Naive thymus-derived CD4-positive, alpha-beta T cell (primary cell): ENCODE data around the gene RUNX2. TPM values are rescaled to one million over a fixed set of nuclear protein-coding genes. Genes with fewer than 3 reads are reported as not detected.

Source experiments
- ATAC-seq: fragments of 150-1000 bp; cut with Tn5 transposase; 2 replicates; pipeline ENCODE4 v1.10.0; 2021; ENCODE audit warnings: mild to moderate bottlenecking, moderate library complexity
- CTCF ChIA-PET: fragments of 350-600 bp; sonication (Branson Sonifier 250); formaldehyde crosslinking; loops from one replicate; lab custom pipeline; 2021; ENCODE audit warnings: antibody characterized with exemption; lab: Charles Lee
- POLR2A ChIA-PET: fragments of 350-600 bp; sonication (Branson Sonifier 250); formaldehyde crosslinking; loops from one replicate; lab custom pipeline; 2021; ENCODE audit warnings: antibody characterized with exemption, inconsistent platforms; lab: Charles Lee
- DNase-seq, 9 donors: peaks; one replicate each; pipeline versions ENCODE4 v3.0.0 to v3.0.0-alpha.2; 2020 to 2022; ENCODE audit warnings: mixed read lengths in 1 of 9
- H3K27ac ChIP-seq: one replicate; pipeline ENCODE4 v1.7.0; 2013; ENCODE audit warnings: mild to moderate bottlenecking, low read depth, low read length, moderate library complexity
- H3K27me3 ChIP-seq, 2 donors: one replicate each; pipeline ENCODE4 v1.7.0; 2013; ENCODE audit warnings: low read length in 2 of 2, mild to moderate bottlenecking in 2 of 2, moderate library complexity in 2 of 2; ENCODE audit not compliant: control insufficient read depth in 2 of 2, insufficient read depth in 2 of 2
- H3K36me3 ChIP-seq, 3 experiments: 1 replicate in 2 of 3; 2 replicates in 1 of 3; pipeline ENCODE4 v1.7.0; 2013; ENCODE audit warnings: low read length in 3 of 3, mild to moderate bottlenecking in 3 of 3, moderate library complexity in 1 of 3; ENCODE audit not compliant: insufficient read depth in 3 of 3, control insufficient read depth in 2 of 3
- H3K4me1 ChIP-seq, 2 donors: one replicate each; pipeline ENCODE4 v1.7.0; 2013; ENCODE audit warnings: low read length in 2 of 2, mild to moderate bottlenecking in 2 of 2, moderate library complexity in 1 of 2; ENCODE audit not compliant: control insufficient read depth in 2 of 2, insufficient read depth in 2 of 2
- H3K4me3 ChIP-seq: 2 replicates; pipeline ENCODE4 v1.7.0; 2013; ENCODE audit warnings: mild to moderate bottlenecking, low read length
- H3K9me3 ChIP-seq, 3 experiments: 1 replicate in 2 of 3; 2 replicates in 1 of 3; pipeline ENCODE4 v1.7.0; 2013; ENCODE audit warnings: low read length in 3 of 3; ENCODE audit not compliant: control insufficient read depth in 2 of 3
- H3K27ac Mint-ChIP-seq, 9 donors: one replicate each; pipeline ENCODE4 v1.8.0; 2020 to 2022; ENCODE audit warnings: mixed read lengths in 9 of 9, mild to moderate bottlenecking in 8 of 9, moderate library complexity in 5 of 9, inconsistent platforms in 2 of 9
- H3K27me3 Mint-ChIP-seq, 5 donors: one replicate each; pipeline ENCODE4 v1.8.0; 2021 to 2022; ENCODE audit warnings: mixed read lengths in 5 of 5, mild to moderate bottlenecking in 1 of 5
- H3K36me3 Mint-ChIP-seq, 5 donors: one replicate each; pipeline ENCODE4 v1.8.0; 2020 to 2022; ENCODE audit warnings: mixed read lengths in 5 of 5, mild to moderate bottlenecking in 3 of 5, inconsistent platforms in 1 of 5
- H3K4me1 Mint-ChIP-seq, 7 donors: one replicate each; pipeline ENCODE4 v1.8.0; 2020 to 2022; ENCODE audit warnings: mixed read lengths in 7 of 7, mild to moderate bottlenecking in 3 of 7, inconsistent platforms in 1 of 7
- H3K4me3 Mint-ChIP-seq, 10 donors: one replicate each; pipeline ENCODE4 v1.8.0; 2020 to 2022; ENCODE audit warnings: mild to moderate bottlenecking in 10 of 10, mixed read lengths in 10 of 10, moderate library complexity in 6 of 10, inconsistent platforms in 2 of 10
- H3K9me3 Mint-ChIP-seq, 11 donors: one replicate each; pipeline ENCODE4 v1.8.0; 2020 to 2022; ENCODE audit warnings: mixed read lengths in 11 of 11, mild to moderate bottlenecking in 4 of 11, inconsistent platforms in 1 of 11, moderate library complexity in 1 of 11
- intact Hi-C, 2 donors: fragments of 100-400 bp; cut with micrococcal nuclease; formaldehyde crosslinking; loops; one replicate each; pipeline ENCODE4 v1.15.1; 2023
- polyA plus RNA-seq, 2 donors: library from polyadenylated mRNA; unstranded; fragments of 300-500 nt; fragmentation: Illumina TruSeq; gene quantifications; one replicate each; pipeline ENCODE4 v1.2.3, GENCODE V29; 2021
- total RNA-seq, 6 experiments: library from RNA in 5 of 6; stranded (reverse) in 5 of 6; gene quantifications; 1 replicate in 5 of 6; 2 replicates in 1 of 6; pipeline ENCODE4 v1.2.3 and lab custom pipeline; 2021 to 2026

Gene RUNX2
- total and polyA plus RNA-seq, 7 experiments from 2014 or later: 2.3 to 17.9 (median 13.9) TPM

DNA sequence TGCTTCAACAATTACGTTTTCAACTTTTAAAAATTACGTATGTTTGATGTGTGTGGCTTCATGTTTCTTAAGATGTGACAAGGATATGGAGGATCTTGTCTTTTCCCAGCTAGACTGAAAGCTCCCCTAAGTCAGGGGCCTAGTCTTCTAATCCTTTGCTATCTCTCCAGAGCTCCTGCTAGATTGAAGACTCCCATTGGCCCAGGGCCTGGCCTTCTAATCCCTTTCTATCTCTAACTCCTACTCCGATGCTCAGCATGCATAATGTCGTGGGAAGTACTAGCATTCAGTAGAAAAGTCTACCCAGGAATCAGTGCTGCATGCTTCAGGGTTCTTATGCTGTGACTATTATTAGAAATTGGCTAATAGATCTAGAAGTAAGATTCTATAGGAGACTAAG, 194.4 kb downstream of the RUNX2 start:
- no peaks in the 10 kb centered on the region for H3K9me3 ChIP-seq
- intact Hi-C loops: no loop called here
- no peak for ATAC-seq
- Mint-ChIP-seq H3K36me3 (peaks cover 6 to 14% (median 12%) of the 10 kb centered on the region in 5 donors), H3K4me3 (no peak overlapping the region), H3K4me1 (peaks cover 8 to 18% (median 15%) of the 10 kb centered on the region in 7 donors), H3K27ac (no peak overlapping the region), H3K9me3 (peaks cover 0 to 6% (median 0%) of the 10 kb centered on the region in 11 donors), H3K27me3 (no peaks in the 10 kb centered on the region)
- POLR2A ChIA-PET: interaction anchor here (0.7 kb wide), 1 partner anchor 30 kb away, joined by 6 read pairs; no protein-coding TSS in a partner anchor
- H3K27me3 ChIP-seq: no peaks in the 10 kb centered on the region
- no peaks in the 10 kb centered on the region for H3K4me1 ChIP-seq
- no peak for DNase-seq
- CTCF ChIA-PET: interaction anchor here (0.6 kb wide), 1 partner anchor 73 kb away, joined by 3 read pairs; no protein-coding TSS in a partner anchor
- no peak overlapping the region for H3K4me3 ChIP-seq
- no peak overlapping the region for H3K27ac ChIP-seq
- no peaks in the 10 kb centered on the region for H3K36me3 ChIP-seq

DNA sequence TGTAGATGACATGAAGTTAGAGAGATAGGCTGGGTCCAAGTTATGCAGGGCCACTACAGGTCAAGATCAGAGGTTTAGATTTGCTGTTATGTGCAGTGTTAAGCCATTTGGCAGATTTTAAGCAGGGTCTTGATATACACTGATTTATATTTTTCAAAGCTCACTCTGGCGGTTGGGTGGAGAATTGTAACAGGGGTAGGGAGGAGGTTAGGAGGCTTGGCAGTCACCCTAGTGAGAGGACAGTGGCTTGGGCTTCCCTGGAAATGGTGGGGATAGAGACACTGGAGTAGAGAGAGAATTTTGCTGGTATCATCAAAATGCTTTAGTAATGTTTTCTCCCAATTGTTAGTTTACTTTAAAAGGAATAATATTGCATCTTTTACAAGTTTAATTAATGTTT, 199.1 kb downstream of the RUNX2 start:
- POLR2A ChIA-PET: no interaction called here
- H3K4me1 Mint-ChIP-seq: peaks cover 0 to 7% (median 0%) of the 10 kb centered on the region in 7 donors

DNA sequence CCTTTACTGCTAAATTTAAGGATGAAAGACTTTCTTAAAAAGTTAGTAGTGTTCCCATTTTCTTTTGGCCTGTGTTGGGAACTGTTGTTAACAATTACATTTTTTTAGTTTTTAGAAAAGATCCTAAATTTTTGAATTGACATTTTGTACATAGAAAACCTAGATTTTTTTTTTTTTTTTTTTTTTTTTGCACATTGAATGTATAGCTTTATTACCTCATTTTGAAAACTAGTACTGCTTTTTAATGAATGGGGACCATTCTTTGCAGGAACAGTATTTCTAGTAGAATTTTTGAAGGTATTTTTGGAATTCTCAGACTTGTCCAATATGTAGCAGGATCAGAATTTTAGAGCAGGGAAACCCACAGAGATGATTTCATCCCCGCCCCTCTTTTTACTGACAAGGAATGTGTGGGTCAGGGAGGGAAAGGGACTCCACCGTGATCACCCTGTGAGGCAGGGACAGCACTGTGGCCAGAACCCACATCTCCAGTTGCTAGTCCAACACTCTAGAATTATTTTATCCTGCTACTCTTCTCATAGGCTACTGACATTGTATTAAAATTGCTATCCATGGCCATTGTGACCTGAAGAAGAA, 204.0 kb downstream of the RUNX2 start:
- DNase-seq (no peak), ATAC-seq (no peak)
- POLR2A ChIA-PET: no interaction called here
- CTCF ChIA-PET: interaction anchor here (0.7 to 0.8 kb wide), 2 partner anchors 67 to 144 kb away, joined by 4 to 6 read pairs; no protein-coding TSS in a partner anchor
- no peak overlapping the region for H3K4me3 Mint-ChIP-seq
- H3K27ac ChIP-seq: no peak overlapping the region
- peaks cover 7 to 31% (median 20%) of the 10 kb centered on the region in 5 donors for H3K36me3 Mint-ChIP-seq
- no peaks in the 10 kb centered on the region for H3K36me3 ChIP-seq
- H3K9me3 ChIP-seq: no peaks in the 10 kb centered on the region
- no peak overlapping the region for H3K4me3 ChIP-seq
- peaks cover 0 to 14% (median 7%) of the 10 kb centered on the region in 7 donors for H3K4me1 Mint-ChIP-seq
- H3K9me3 Mint-ChIP-seq: peaks cover 0 to 10% (median 0%) of the 10 kb centered on the region in 11 donors
- no peaks in the 10 kb centered on the region for H3K27me3 ChIP-seq
- H3K4me1 ChIP-seq: no peaks in the 10 kb centered on the region
- no peak overlapping the region for H3K27ac Mint-ChIP-seq
- H3K27me3 Mint-ChIP-seq: no peaks in the 10 kb centered on the region
- intact Hi-C loops: no loop called here

More for the DNA sequence above, 199.1 kb downstream of the RUNX2 start:
- no peaks in the 10 kb centered on the region for H3K27me3 ChIP-seq
- H3K27me3 Mint-ChIP-seq: no peaks in the 10 kb centered on the region
- peaks cover 6 to 22% (median 17%) of the 10 kb centered on the region in 5 donors for H3K36me3 Mint-ChIP-seq
- H3K9me3 ChIP-seq: no peaks in the 10 kb centered on the region
- H3K27ac Mint-ChIP-seq: no peak overlapping the region
- H3K4me3 Mint-ChIP-seq: no peak overlapping the region
- no peak overlapping the region for H3K27ac ChIP-seq
- no peaks in the 10 kb centered on the region for H3K36me3 ChIP-seq
- no peak for ATAC-seq
- DNase-seq: no peak
- intact Hi-C loops: no loop called here
- H3K4me3 ChIP-seq: no peak overlapping the region
- CTCF ChIA-PET: no interaction called here
- H3K9me3 Mint-ChIP-seq: peaks cover 0 to 14% (median 2%) of the 10 kb centered on the region in 11 donors
- no peaks in the 10 kb centered on the region for H3K4me1 ChIP-seq

DNA sequence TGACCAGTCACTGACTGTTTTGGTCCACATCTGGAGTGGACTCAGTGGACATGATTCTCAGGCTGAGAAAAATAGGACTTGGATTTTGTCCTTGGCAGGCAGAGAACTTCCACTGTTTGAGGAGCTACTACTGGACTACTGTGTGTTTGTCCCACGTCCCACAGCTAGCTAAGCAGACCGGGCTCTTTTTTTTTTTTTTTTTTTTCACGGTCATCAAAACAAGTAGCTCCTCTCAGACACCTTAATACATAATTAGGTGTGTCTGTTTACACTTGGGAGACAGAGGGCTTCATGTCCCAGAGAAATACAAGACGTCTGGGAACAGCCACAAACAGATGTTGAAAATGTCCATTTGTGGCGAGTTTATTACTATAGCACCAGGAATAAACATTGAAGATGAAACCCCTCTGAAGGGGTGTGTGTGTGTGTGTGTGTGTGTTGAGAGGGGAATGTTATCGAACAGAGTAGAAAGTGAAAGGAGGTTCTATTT, 204.6 kb downstream of the RUNX2 start:
- POLR2A ChIA-PET: no interaction called here
- intact Hi-C loops: no loop called here
- no peak overlapping the region for H3K4me3 Mint-ChIP-seq

DNA sequence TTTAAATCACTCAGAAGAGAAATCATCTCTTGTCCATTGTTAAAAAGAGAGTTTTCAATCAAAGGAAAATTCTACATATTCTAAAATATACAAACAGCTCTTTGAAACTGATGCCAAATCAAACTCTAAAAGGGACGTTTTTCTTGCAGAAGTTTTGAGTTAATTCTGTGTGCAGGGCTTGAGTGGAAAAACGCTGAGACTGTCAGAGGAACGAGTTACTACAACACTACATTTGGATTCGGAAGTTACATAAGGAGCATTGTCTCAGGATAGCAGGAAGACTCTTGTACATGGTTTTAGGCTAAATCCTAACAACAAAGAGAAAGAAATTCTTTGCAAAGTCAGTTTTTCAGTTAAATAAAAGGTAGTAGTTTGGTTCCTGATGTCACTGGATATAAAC, 205.3 kb downstream of the RUNX2 start:
- POLR2A ChIA-PET: no interaction called here
- Mint-ChIP-seq H3K27me3 (no peaks in the 10 kb centered on the region), H3K27ac (no peak overlapping the region), H3K36me3 (peaks cover 5 to 23% (median 14%) of the 10 kb centered on the region in 5 donors), H3K4me3 (no peak overlapping the region), H3K4me1 (peaks cover 0 to 15% (median 7%) of the 10 kb centered on the region in 7 donors), H3K9me3 (no peaks in the 10 kb centered on the region)
- intact Hi-C loops: no loop called here
- Histone ChIP-seq H3K9me3 (no peaks in the 10 kb centered on the region), H3K36me3 (no peaks in the 10 kb centered on the region), H3K4me1 (no peaks in the 10 kb centered on the region), H3K4me3 (no peak overlapping the region), H3K27me3 (no peaks in the 10 kb centered on the region), H3K27ac (no peak overlapping the region)
- DNase-seq (no peak), ATAC-seq (no peak)
- CTCF ChIA-PET: no interaction called here

More for the DNA sequence above, 204.6 kb downstream of the RUNX2 start:
- Mint-ChIP-seq H3K36me3 (peaks cover 5 to 25% (median 18%) of the 10 kb centered on the region in 5 donors), H3K4me1 (peaks cover 0 to 14% (median 7%) of the 10 kb centered on the region in 7 donors), H3K27ac (no peak overlapping the region), H3K9me3 (peaks cover 0 to 6% (median 0%) of the 10 kb centered on the region in 11 donors), H3K27me3 (no peaks in the 10 kb centered on the region)
- CTCF ChIA-PET: no interaction called here
- no peak overlapping the region for H3K4me3 ChIP-seq
- ATAC-seq (no peak), DNase-seq (no peak)
- H3K27me3 ChIP-seq: no peaks in the 10 kb centered on the region
- H3K9me3 ChIP-seq: no peaks in the 10 kb centered on the region
- no peaks in the 10 kb centered on the region for H3K36me3 ChIP-seq
- H3K27ac ChIP-seq: no peak overlapping the region
- H3K4me1 ChIP-seq: no peaks in the 10 kb centered on the region

DNA sequence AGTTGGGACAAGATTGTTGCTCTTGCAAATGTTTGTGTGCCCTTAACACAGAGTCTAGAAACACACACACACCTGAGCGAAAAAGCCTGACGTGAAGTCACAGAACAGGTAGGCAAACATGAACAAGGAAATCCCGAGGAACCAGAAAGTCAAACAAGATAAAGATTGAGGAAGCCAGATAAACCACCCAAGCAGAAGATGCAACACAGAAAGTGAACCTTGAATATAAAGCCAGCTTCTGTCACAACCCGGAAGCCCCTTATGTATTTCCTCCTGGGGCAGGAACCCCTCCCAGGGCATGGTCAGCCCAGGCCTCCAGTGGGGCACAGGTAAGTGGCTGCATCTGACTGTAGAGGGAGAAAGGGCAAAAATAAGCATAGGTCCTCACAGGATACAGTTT, 207.8 kb downstream of the RUNX2 start:
- no peaks in the 10 kb centered on the region for H3K9me3 Mint-ChIP-seq
- no peak overlapping the region for H3K4me3 ChIP-seq
- H3K9me3 ChIP-seq: no peaks in the 10 kb centered on the region
- no peaks in the 10 kb centered on the region for H3K4me1 ChIP-seq
- intact Hi-C loops: no loop called here
- peaks cover 4 to 14% (median 7%) of the 10 kb centered on the region in 7 donors for H3K4me1 Mint-ChIP-seq
- no peak overlapping the region for H3K27ac ChIP-seq
- POLR2A ChIA-PET: no interaction called here
- no peaks in the 10 kb centered on the region for H3K27me3 ChIP-seq
- CTCF ChIA-PET: no interaction called here
- ATAC-seq (no peak), DNase-seq (no peak)
- peaks cover 5 to 19% (median 12%) of the 10 kb centered on the region in 5 donors for H3K36me3 Mint-ChIP-seq
- no peak overlapping the region for H3K4me3 Mint-ChIP-seq
- H3K27me3 Mint-ChIP-seq: no peaks in the 10 kb centered on the region
- H3K36me3 ChIP-seq: no peaks in the 10 kb centered on the region
- H3K27ac Mint-ChIP-seq: no peak overlapping the region

DNA sequence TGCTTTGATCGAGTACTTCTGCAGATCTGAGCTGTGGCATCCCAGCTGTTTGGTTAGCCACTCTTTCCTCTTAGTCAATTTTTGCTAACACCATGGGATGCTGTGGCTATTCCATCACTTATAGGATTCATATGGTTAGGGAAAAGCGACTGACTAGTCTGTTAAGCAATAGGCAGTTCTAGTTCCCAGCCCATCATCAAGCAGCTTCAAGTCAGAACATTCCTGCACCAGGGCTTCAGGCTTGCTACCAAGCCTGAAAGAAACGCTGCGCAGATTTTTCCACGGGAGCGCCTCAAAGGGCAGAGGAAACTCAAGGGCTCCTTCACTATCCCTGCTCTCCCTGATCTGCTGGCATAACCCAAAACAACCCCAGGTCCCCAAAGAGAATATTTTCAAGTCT, 209.4 kb downstream of the RUNX2 start:
- Histone ChIP-seq H3K9me3 (no peaks in the 10 kb centered on the region), H3K36me3 (no peaks in the 10 kb centered on the region), H3K4me3 (no peak overlapping the region), H3K27me3 (no peaks in the 10 kb centered on the region), H3K27ac (no peak overlapping the region), H3K4me1 (no peaks in the 10 kb centered on the region)
- CTCF ChIA-PET: no interaction called here
- intact Hi-C loops: no loop called here
- Mint-ChIP-seq H3K9me3 (no peaks in the 10 kb centered on the region), H3K4me1 (peaks cover 3 to 19% (median 7%) of the 10 kb centered on the region in 7 donors), H3K4me3 (no peak overlapping the region), H3K36me3 (peaks cover 5 to 18% (median 14%) of the 10 kb centered on the region in 5 donors), H3K27me3 (no peaks in the 10 kb centered on the region), H3K27ac (no peak overlapping the region)
- POLR2A ChIA-PET: no interaction called here
- ATAC-seq: no peak
- no peak for DNase-seq
